ENCODE measurements around the gene CYP26C1.
"Not testable (repeated sequence)": the region's sequence is repeated elsewhere in the genome, so short reads cannot be mapped to it uniquely, and the experiment has no call there.

The CYP26C1 gene

GRCh38 chr10:93076871-93077270, 16.3 kb downstream of the CYP26C1 start:
- no peak for DNase-seq (ENCODE audit: low read depth, low spot score)

- DNase-seq (ENCODE audit: low read depth, low spot score), result no peak
Observed at GRCh38 chr10:93077860-93078337, 17.3 kb downstream of the CYP26C1 start.

- no peak for DNase-seq (ENCODE audit: low read depth, low spot score)
Observed at GRCh38 chr10:93079663-93080349, 19.2 kb downstream of the CYP26C1 start.

GRCh38 chr10:93080350-93081046, 19.9 kb downstream of the CYP26C1 start:
- no peak for DNase-seq (ENCODE audit: low read depth, low spot score)

DNA sequence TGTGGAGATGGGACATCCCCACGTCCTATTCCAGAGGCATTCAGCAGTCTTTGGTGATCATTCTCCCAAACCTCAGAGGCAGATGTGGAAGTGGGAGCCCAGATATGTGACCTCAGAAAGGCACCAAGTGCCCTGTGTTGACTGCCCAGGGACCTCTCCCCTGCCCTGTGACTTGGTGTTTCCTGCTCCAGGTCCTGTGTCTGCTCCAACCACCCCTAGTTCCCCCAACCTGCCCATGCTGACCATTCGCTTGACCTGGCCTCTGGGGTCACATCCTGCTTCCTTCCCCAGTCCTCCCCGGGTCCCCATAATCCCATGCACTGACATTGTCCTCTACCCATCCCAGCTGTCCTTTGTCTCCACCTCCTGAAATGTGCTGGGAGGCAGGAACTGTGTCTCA, 20.7 kb downstream of the CYP26C1 start:
- DNase-seq (ENCODE audit: low read depth, low spot score), result no peak

DNA sequence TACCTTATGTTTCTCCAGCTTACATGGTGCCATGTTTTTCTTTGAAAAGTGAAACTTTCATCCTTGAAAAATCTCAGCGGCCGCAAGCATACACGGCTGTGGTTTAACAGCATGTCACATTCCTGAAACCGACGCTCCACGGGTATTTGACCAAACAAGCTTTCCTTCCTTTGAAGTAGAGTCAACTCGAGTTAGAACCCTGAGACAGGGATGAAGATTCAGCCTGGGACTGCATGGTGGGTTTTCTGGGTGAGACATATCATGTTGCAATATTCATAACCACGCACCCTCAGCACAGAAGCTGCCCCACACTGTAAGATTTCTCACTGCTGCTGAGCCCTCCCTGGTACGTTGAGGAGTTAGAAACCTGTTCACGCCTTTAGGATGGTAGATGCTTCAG, 21.2 kb downstream of the CYP26C1 start:
- no peak for DNase-seq (ENCODE audit: low read depth, low spot score)

DNA sequence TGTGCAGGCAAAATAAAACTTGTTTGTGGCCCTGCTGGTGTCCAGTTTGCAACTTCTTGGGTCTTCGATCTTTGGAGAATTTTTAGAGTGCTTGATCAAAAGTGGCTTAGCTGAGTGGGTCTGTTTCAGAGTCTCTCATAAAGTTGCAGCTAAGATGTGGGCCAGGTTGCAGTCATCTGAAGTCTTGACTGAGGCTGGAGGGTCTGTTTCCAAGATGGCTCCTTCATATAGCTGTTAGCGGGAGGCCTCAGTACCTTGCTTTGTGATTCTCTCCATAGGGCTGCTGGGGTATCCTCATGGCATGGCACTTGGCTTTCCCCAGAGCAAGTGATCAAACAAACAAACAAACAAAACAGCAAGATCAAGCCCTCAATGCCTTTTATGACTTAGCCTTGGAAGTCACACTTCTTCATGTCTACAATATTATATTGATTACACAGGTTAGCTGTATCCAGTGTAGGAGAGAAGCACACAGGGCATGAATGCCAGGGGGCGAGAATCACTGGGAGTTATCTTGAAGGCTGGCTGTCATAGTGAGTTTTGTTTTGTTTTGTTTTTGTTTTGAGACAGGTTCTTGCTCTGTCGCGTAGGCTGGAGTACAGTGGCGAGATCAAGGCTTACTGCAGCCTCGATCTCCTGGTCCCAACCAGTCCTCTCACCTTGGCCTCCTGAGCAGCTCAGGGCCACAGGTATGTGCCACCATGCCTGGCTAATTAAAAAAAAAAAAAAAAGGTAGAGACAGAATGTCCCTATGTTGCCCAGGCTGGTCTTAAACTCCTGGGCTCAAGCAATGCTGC, 23.3 kb downstream of the CYP26C1 start:
- no peak for DNase-seq (ENCODE audit: low read depth, low spot score)

DNA sequence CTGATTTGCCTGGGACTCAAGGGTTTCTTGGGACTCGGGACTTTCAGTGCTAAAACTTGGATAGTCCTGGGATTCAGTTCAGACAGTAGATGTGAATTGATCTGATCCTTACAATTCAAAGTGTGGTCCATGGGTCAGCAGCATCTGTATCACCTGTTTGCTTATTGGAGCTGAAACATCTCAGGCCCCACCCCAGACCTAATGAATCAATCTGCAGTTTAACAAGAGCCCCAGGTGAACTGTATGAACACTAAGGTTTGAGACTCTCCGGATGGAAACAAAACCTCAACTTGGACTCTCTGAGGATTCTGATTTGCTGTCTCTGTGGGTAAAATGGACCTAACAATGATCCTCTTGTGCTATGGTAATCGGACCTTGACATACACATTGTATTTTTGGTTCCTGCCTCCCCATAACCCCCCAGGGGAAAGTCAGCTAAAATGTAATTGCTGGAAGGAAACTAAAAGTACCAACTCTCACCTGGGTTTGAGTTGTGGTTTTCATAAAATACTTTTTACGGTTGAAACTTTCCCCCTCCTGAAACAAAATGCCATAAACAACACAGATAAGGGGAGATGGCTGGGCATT, 24.8 kb downstream of the CYP26C1 start:
- DNase-seq (ENCODE audit: low read depth, low spot score), result no peak

- DNase-seq (ENCODE audit: low read depth, low spot score), result no peak
Observed at GRCh38 chr10:93086289-93086688, 25.7 kb downstream of the CYP26C1 start.

GRCh38 chr10:93087846-93088245, 27.2 kb downstream of the CYP26C1 start:
- DNase-seq (ENCODE audit: low read depth, low spot score), result no peak

DNA sequence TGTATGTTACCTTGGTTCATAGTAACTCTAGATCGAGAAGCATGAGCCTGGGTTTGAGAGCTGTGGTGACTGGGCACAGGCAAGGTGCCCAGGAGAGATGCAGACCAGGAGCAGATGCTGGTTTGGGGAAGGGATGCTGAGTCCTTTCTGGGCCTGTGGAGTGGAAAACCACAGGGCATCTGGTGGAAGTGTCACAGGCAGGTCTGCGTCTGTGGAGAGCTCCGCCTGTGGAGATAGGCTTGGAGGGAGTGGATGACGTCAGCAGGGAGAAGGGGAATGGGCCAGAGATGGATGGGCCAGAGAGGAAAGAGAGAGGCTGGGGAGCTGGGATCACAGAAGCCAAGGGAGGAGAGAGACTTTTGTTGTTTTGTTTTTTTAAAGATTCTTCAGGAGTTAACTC, 27.9 kb downstream of the CYP26C1 start:
- no peak for DNase-seq (ENCODE audit: low read depth, low spot score)

DNA sequence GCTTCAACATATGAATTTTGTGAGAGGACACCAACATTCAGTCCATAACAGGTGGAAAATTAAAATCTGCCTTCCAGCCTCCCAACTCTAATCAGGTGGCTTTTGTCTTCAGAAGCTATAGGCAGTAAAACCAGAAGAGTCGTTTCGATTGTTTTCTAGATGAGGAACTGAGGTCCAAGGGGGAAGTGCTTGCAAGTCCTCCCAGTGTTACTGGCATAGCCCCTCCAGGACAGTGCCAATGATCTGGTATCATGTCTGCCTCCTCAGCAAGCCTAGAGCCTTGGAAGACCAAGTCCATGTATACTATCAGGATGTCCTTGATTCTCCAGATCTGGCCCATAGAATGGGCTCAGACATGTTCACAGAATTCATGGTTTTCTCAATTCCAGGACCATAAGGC, 30.0 kb downstream of the CYP26C1 start:
- DNase-seq (ENCODE audit: low read depth, low spot score), result no peak

- DNase-seq (ENCODE audit: low read depth, low spot score), result no peak
Observed at GRCh38 chr10:93091960-93092359, 31.4 kb downstream of the CYP26C1 start.

DNA sequence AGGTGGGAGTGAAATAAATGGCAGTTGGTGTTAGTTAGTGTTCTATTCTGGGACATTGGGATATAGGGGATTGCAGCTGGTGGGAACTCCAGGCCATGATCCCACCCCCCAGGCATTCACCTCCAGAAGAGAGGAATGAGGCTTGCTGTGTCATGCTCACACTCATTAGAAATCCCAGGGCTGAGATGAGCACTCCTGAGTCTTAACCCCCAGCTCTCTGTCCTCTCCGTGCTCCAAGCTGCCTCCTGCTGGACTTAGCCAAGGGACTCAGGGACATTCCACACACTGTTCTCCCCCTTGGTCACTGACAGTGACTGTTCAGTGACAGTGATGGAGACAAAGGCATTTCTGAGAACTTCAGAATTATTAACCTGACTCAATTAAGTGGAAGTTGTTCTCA, 34.6 kb downstream of the CYP26C1 start:
- no peak for DNase-seq (ENCODE audit: low read depth, low spot score)

DNA sequence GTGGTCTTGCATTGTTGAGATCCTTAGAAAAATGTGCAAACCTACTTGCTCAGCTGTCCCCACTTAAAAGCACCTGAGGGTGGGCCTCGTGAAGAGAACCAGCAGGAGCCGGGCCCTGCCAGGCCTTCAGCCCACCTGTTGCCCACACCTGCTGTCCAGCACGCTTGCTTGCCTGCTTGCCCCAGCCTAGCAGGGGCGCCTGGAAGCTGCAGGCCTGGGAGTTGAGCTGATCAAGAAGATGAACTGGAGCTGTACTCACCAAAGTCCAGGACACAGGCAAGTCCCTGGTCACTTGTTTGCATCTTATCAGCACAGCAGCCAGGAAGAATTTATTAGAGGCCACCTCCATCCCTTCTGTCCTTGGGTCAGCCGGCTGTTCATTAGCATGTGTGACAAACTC, 36.3 kb downstream of the CYP26C1 start:
- no peak for DNase-seq (ENCODE audit: low read depth, low spot score)

- no peak for DNase-seq (ENCODE audit: low read depth, low spot score)
Observed at GRCh38 chr10:93097386-93097785, 36.8 kb downstream of the CYP26C1 start.

GRCh38 chr10:93098816-93099215, 38.2 kb downstream of the CYP26C1 start:
- DNase-seq (ENCODE audit: low read depth, low spot score), result no peak

GRCh38 chr10:93099670-93100069, 39.1 kb downstream of the CYP26C1 start:
- DNase-seq (ENCODE audit: low read depth, low spot score), result no peak

GRCh38 chr10:93101148-93101547, 40.5 kb downstream of the CYP26C1 start:
- not testable (repeated sequence) for DNase-seq (ENCODE audit: low read depth, low spot score)

DNA sequence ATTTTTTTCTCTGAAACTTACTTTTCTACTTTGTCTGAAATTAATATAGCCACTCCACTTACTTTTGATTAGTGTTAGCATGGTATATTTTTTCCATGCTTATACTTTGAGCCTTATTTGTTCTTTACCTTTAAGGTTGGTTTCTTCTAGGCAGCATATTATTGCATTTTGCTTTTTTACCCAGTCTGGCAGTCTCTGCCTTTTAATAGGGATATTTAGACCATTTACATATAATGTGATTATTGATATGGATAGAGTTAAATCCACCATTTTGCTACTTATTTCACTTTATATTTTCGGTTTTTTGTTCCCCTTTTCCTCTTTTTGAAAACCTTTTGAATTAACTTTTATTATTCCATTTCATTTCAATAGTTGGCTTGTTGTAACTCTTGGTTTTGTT, 43.4 kb downstream of the CYP26C1 start:
- no peak for DNase-seq (ENCODE audit: low read depth, low spot score)

DNA sequence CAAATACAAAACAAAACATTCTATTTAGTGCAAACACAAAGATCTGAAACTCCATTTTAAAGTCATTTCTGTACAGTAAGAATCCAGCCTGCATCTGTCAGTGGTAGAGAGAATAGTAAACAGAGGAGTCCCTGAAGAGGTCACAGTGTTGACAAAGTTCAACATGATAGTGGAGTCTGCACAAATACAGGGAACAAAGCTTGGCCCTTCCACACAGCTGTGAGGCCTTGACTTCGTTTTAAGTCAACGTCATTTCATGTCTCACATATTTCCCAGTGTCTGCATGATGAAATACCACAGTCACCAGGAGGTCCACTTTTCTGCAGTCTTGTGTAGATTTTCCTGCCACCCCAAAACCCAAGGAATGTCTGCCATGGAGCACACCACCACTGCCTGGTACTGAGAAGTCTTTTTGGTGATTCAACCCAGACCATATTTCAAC, 46.1 kb downstream of the CYP26C1 start:
- no peak for DNase-seq (ENCODE audit: low read depth, low spot score)
